GF-D8 (cell line): ENCODE data around the gene TMEM179.
"Not testable (repeated sequence)": the region's sequence is repeated elsewhere in the genome, so short reads cannot be mapped to it uniquely, and the experiment has no call there.

Source experiments
- DNase-seq: peaks from one replicate; lab custom pipeline; 2025; lab: John Stamatoyannopoulos, UW

Gene TMEM179

DNA sequence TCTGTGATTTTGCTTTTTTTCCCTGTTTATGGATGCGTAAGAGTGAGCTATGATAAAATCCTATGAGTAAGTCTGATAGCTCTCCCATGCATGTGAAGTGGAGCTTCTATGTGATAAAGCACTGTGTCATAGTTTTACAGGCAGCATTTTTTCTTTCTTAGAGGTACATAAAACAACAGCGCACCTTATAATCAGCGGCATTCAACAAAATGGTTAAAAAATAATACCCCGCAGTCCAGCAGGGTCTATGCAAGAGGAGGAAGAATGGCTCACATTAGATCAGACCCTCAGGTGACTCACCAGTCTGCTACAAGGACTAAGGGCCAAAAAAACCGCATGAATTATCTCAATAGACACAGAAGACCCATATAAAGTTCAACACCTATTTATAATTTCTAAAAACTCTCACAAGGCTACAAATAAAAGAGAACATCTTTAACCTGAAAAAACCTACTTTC, 33.0 kb upstream of the TMEM179 start:
- no peak for DNase-seq

DNA sequence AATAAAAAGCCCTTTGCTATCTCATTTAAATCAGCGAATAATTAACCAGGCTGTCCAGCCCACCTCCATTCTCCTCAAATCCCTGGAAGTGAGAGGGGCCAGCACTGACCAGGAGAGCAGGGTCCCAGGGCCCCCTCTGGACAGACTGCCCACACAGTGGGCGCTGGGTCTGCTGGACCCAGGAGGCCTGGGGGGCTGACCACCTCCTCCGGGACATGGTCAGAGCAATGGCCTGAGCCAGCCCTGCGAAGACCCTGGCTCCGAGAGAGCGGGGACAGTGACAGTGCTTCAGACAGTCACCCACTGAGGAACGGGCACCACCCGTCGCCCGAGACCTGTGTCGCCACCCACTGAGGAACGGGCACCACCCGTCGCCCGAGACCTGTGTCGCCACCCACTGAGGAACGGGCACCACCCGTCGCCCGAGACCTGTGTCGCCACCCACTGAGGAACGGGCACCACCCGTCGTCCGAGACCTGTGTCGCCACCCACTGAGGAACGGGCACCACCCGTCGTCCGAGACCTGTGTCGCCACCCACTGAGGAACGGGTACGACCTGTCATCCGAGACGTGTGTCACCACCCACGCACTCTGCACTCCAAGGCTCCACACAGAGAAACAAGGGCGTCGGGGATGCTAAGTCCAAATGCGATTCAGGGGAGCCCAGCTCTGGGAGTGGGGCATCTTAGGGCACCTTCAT, 32.4 kb upstream of the TMEM179 start:
- not testable (repeated sequence) for DNase-seq

DNA sequence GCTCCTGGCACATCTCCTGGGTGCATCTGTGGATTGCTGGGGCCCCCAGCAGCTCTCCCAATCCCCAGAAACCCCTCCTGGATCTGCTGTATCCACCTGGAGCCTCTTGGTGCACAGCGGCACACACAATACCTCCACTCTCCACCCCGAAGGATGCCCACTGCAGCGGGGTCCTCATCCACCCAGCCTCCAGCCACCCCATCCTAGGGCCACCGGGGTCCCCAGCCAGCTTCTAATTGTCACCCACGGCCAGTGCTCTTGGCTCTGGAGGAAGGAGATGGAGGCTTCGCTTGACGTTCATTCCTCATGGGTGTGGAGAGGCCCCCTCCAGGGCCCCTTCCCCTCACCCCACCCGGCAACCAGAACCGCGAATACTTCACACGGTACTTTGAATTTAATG, 31.6 kb upstream of the TMEM179 start:
- DNase-seq = no peak

DNA sequence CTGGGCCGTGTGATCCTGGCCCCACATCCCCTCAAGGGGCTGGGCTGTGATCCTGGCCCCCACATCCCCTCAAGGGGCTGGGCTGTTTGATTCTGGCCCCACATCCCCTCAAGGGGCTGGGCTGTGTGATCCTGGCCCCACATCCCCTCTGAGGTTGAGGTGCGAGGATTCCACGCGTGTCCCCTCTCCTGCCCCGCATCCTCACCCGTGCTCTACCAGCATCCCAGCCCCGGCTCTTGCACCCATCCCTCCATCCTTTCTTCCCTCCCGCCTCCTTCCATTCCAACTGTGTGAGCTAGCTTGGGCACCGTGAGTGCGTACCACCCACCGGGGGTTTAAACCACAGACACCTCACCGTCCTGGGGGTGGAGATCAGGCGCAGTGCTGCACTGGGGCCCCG, 31.1 kb upstream of the TMEM179 start:
- DNase-seq = no peak

DNA sequence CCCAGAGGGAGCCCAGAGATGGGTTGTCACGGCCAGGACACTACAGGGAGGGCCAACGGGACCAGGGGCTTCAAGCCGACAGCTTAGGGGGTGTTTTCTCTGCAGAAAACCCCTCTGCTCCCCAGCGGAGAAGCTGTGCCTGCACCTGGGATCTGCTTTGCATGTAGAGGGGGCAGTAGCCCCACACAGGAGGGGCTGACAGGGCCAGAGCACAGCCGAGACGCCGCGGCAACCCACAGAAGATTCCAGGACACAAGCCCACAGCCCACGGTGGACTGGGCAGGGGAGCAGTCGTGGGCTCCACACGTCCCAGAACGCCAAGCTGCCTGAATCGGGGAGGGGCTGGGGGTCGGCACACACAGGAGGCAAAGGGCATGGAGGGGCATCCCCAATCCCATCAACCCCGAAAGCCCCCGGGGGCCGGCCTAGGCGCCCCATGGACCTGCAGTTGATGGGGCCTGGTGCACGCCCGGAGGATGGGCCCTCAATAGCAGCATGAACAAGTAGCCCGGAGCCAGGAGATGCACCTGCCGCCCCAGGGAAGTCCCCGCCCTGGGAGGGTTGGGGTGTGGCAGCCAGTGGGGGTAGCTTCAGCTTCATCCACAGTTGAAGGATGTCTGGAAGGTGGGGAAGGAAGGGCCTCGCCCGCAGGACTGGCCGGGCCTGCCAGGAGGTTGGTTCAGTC, 30.5 kb upstream of the TMEM179 start:
- DNase-seq = no peak

DNA sequence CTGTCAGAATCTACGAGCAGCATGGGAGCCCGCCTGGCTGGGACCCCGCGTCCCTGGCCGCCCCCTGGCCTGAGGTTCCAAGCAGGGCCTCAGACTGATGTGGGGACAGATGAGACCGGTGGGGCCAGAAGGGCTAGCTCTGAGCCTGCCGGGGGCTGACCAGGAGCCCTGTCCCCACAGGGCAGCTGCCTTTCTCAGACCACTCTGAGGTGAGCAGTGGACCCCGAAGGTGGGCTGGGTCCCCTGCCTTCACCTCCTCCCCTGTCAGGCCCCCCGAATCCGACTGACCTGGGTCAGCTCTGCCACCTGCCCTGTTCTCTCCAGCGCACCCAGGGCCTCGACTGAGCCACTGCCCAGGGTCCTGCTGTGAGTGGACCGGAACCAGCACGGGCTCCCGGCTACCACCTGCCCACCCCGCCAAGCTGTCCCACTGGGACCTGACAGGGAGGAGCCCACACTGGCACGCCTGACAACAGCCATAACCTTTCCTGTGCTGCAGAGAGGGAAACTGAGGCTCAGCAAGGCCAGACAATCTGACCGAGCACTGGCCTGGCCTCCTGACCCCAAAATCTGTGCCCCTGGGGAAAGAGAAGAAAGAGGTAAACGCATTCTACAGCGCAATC, 29.7 kb upstream of the TMEM179 start:
- DNase-seq = no peak

DNA sequence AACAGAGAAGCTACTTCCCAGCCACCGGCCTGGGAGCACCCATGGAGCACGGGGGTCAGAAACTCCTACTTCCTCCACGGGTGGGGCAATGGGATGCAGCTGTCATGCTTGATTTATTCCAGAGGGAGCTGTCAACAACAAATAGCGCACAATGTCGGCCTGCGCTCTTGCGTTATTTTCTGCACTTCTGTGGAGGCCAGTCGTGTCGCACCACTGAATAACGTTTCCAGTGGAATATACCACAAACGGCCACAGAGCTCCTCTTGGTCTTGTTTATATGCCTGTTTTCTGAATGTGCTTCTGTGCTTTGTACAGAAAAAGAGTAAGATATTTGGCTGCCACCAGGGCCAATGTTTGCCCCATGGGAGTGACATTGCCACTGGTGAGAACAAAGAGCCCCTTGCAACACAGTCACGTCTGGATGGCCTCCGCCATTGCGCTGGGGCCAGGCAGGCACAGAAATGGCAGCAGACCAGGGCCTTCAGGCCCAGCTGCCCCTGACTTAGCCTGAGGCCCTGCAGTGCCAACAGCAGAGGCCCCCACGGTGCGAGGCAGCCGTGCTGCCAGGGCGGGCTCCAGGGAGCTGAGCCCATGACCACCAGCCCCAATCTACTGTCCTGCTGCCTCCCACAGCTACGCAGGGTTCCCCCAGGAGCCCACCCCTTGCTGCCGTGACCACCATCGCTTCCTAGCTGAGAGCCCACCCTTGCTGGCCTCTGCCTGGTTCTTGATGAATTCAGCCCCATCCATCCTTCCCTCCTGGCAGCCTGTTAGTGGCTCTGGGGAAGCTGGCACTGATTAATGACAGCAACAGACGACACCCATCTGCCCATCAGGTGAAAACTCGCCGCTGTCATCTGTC, 28.9 kb upstream of the TMEM179 start:
- no peak for DNase-seq

DNA sequence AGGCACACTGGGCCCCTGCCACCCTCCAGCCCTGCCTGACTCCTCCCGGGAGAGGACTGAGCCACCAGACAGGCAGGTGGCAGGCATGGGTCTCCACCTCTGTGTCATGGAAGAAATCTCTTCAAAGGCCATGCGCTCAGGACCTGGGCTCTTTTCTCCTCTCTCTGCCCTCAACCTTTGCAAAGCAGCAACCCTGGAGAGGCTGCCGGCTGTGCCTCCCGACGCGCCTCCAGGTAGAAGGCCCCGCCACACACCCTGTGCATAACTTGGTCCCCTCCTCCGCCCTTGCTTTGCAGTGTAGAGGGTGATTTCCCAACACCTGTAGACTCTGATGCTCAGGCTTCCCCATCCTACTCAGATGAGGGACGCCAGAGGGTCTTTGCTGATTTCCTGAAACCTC, 28.2 kb upstream of the TMEM179 start:
- DNase-seq = no peak

DNA sequence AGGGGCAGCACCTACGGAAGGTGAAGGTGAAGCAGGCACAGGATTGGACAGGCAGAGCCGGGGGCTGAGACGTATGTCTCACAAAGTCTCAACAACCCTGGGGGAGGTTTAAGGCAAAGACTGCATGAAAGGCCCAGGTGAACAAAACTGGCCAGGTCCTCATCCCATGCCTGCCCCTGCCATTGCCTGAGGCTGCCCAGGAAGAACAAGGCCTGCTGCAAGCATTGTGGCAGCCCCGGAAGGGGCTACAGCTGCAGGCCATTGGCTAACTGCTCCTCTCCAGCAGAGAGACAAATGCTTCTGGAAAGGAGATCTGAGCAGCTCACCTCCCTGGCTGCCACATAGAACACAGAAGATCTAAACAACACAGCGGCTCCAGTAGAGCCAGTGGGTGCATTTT, 20.4 kb upstream of the TMEM179 start:
- no peak for DNase-seq

DNA sequence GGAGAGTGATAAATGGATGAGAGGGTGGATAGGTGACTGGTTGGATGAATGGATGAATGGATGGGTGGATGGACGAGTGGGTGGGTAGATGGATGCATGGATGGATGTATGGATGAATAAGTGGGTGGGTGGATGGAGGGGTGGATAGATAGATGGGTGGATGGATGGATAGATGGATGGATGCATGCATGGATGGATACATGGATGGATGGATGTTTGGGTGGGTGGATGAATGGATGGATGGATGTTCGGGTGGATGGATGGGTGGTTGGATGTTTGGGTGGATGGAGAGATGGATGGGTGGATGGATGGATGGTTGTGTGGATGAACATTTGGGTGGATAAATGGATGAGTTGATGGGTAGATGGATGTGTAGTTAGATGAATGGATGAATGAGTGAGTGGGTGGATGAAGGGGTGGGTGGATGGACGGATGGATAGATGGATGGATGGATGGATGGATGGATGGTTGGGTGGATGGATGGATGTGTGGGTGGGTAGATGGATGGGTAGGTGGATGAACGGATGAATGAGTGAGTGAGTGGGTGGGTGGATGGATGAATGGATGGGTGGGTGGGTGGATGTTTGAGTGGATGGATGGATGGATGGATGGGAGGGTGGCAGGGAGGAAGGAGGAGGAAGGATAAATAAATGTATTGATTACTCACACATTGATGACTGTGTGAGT, 9.7 kb upstream of the TMEM179 start:
- DNase-seq = no peak

DNA sequence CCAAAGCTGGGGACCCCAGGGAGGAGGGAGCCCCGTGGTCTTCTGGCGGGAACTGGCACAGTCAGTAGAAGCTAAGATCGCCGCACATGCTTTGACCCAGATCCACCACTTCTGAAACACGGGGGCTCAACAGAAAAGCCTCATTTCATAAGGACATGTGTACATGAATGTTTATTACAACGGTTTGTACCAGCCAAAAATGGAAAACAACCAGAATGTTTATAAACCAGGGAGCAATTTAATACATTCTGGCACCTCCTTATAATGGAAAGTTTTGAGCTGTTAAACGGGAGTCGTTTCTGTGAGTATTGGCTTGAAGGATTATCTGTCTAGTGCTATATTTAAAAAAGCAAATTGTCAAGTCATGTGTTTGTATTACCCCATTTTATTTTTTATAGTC, 7.3 kb upstream of the TMEM179 start:
- DNase-seq = no peak

DNA sequence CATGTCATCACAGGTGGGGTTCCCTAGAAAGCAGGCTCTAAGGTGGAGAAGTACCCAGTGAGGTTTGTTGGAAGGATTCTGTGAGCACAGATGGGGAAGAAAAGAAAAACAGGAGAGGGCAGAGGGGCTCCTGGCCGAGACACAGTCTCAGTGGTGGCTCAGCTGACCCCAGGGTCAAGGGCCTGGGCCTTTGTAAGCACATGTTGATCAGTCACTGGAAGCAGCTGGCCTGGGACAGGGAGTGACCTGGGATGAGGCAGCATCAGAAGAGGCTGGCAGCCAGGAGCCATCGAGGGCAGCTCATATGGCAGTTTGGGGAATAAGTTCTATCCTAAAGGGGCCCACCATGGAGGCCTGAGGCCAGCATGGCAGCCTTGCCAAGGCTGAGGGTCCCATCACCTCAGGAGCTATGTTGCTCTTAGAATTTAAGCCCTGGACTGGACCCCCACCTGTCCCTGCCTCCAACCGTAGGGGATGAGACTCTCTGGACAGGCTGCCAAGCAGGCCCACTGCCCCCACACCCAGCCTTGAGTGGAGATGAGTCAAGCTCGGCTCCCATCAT, 6.3 kb upstream of the TMEM179 start:
- no peak for DNase-seq

DNA sequence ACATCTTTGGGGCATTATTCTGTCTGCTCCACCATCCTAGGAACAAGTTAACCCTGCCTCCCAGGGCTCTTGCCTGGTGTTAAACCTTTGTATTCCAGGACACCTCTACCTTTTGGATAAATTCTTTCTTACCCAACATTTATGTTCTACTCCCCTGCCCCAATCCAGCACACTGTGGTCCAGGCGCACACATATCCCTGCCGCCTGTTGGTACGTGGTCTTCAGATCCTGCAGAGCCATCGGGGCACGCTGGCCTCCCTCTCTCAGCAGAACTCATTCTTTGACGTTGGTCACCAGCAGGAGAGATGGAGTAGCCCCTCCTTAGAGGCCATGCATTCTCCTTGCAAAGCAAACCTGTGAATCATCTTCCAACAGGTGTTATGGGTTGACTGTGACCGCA, 5.1 kb upstream of the TMEM179 start:
- no peak for DNase-seq

DNA sequence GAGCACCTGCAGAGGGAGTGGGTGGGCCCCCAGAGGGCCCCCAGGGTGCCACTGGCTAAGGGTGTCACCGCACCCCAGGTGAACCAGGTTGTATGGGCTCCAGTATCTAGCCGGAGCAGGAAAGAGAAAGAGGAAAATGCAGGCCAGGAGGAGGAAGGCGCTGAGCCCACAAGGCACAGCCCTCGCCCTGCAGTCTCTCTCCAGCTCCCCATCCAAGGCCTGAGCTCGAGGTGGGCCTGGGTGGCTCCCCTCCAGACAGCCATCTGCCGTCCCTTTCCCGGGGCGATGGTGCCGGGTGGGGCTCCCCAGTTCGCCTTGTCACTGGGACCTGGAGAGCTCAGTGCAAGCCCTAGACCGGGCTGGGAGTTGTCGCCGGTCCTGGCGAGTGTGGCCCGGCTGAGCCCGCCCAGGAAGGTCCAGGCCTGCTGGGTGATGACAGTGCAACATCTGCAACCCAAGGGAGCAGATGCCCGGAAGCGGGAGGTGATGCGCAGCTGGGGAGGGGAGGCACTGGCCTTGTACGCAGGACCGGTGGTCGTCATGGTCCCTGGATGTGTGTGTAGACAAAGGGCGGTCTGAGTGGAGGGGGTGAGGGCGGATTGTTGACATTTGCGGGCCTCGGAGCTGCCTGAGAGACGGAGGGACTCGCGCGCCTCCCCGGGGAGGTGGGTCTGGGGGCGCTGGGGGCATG, 716 bp downstream of the TMEM179 start:
- no peak for DNase-seq

DNA sequence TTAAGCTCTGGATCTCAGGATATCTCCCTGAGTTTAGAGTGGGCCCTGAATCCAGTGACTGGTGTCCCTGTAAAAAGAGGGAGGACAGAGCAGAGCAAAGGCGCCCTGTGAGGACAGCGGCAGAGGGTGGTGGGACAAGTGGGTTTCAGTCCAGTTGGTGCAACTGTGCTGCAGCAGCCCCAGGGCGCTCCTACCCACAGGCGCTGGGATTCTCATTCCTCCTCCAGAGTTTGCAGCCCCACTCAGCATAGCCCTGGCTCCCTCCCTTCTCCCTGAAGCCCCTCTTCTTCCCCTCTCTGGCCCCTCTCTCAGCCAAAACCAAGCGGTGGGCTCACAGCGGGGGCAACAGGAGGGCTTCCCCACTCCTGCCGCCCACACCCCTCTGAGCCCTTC, 1.6 kb downstream of the TMEM179 start:
- DNase-seq = no peak

DNA sequence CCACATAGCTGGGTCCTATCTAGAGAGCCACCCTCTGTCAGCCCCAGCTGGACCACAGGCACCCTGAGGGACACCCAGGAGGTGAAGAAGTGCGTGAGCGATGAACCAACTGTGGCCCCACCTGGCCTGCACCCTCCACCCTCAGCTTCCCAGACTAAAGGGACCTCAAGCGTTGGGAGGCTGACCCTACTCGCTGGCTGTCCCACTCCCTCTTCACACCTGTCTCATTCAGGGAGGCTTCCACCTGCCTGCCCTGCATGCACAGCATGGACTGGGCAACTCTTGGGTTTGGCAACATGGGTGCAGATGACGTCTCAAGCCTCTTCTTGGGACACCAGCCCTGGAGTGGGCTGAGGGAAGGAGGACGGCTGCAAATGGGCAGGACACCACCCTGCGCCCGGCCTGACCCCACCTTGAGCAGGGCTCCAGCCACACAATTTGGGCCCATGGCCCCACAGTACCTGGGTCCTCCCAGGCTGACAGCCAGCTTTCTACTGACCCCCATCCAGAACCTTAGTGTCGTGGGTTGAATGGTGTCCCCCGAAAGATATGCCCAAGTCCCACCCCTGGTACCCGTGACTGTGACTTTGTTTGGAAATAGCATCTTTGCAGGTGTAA, 2.1 kb downstream of the TMEM179 start:
- no peak for DNase-seq

DNA sequence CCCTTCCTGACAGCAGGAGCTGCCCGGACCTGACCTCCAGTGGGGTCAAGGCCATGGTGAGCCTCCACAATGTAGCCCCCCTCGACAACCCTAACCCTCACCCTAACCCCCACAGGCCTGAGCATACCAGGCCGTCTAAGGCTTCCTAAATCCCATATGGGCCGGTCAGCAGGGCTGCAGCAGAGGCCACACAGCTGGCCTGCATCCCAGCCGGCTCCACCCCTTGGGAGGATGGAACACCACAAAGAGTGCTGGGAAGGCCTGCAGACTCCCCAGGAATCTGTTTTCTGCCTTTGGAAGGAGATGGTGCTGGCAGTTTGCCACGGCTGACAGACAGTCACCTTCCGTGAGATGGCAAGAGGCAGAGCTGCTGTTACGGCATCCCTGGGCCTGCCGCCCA, 2.8 kb downstream of the TMEM179 start:
- no peak for DNase-seq

DNA sequence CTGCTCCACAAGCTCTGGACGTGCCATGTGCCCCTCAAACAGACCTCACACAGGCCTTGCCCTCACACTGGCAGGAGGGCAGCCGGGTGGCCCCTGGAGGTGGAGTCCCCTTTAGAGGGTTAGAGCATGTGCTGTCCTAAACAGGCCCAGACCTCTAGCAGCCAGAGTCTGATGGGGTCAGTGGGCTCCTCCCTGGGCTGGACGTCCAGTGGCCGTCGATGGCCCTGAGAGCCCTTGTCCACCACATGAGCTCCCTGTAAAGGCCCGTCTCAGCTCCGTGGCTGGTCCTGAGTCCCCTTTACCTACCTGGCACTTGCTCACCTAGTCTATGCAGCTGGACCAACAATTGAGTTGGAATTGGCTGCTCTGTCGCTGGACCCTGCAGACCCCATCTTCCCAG, 3.8 kb downstream of the TMEM179 start:
- no peak for DNase-seq

DNA sequence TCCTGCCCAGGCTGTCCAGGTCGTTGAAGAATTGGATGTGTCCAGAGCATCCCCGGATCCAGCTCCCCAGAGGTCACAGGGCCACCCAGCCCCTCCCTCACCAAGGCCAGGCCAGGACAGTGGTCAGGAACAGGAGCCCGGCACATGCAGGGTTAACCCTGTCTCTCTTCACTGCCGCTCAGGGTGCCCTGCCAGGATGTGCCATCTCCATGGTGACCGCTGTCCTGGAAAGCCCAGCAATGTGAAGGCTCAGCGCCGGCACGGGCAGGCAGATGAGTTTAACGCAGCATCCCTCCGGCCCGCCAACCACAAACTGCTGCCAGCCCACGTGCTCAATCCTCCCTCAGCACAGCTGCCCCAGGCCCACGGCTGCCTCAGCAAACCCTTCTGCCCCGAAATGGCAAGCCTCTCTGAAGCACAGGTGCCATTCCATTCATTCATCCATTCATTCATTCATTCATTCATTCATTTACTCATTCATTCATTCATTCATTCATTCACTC, 4.4 kb downstream of the TMEM179 start:
- DNase-seq = no peak

DNA sequence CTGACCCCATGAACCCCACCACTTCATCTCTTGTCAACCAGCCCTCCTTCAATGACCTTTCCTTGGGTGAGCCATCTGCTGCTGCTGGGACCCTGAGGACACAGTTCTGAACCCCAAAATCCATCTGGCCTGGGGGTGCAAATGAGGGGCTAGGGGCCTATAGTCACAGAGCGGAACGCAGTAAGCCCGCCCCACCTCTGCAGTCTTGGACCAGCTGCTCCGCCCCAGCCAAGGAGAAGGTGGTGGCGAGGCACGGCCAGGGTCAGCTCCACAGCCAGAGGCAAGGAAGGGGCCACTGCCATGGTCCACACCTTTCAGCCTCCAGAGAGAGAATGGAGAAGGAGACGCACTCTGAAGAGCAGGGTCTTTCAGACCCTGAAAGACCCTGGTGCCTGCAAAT, 5.1 kb downstream of the TMEM179 start:
- DNase-seq = no peak
